Adrenal gland (tissue), 12 donors: Measurements from ENCODE around the gene ARFIP2. TPM values are rescaled to one million over a fixed set of nuclear protein-coding genes. Genes with fewer than 3 reads are reported as not detected.

ENCODE experiments used
- DNase-seq, 7 donors: peaks; one replicate each; pipeline ENCODE4 v3.0.0-alpha.2; 2019 to 2020
- H3K27ac ChIP-seq, 5 donors: fragments of 200-600 bp; sonication (generic) in 4 of 5; 1 replicate in 3 of 5; 2 replicates in 2 of 5; pipeline versions ENCODE4 v1.5.1 to v1.8.0; 2016 to 2020; ENCODE audit warnings: mild to moderate bottlenecking in 1 of 5
- H3K27me3 ChIP-seq: fragments of 200-600 bp; 2 replicates; pipeline ENCODE4 v1.8.0; 2021
- H3K36me3 ChIP-seq, 2 donors: fragments of 200-600 bp; replicated peaks in 1 of 2; 1 replicate in 1 of 2; 2 replicates in 1 of 2; pipeline versions ENCODE4 v1.5.1 to v1.8.0; 2018 to 2022
- H3K4me1 ChIP-seq, 2 donors: fragments of 200-600 bp; replicated peaks in 1 of 2; 1 replicate in 1 of 2; 2 replicates in 1 of 2; pipeline versions ENCODE4 v1.5.1 to v1.8.0; 2018 to 2021
- H3K4me3 ChIP-seq, 4 donors: fragments of 200-600 bp; sonication (generic) in 3 of 4; one replicate each; pipeline ENCODE4 v1.5.1; 2016 to 2018
- H3K9me3 ChIP-seq, 3 donors: fragments of 200-600 bp; sonication (generic) in 1 of 3; replicated peaks in 1 of 3; 1 replicate in 2 of 3; 2 replicates in 1 of 3; pipeline versions ENCODE4 v1.5.1 to v1.8.0; 2016 to 2021
- POLR2A ChIP-seq, 2 donors: fragments of 450-650 bp; IDR thresholded peaks; one replicate each; pipeline ENCODE4 v1.6.1; 2017; ENCODE audit warnings: antibody characterized with exemption in 2 of 2, mild to moderate bottlenecking in 2 of 2, moderate library complexity in 1 of 2
- WGBS, 4 donors: extraction: QIAGEN DNeasy Blood & Tissue Kit in 2 of 4; methylation state at CpG; one replicate each; pipeline versions ENCODE4 v1.1.5 to v1.1.7; 2013 to 2017; 5-methylcytosine and 5-hydroxymethylcytosine counted together
- intact Hi-C, 2 donors: fragments of 100-400 bp; cut with DNase I; formaldehyde crosslinking; loops; one replicate each; pipeline versions ENCODE4 v1.14.1 to v1.15.0; 2022 to 2023
- polyA plus RNA-seq, 3 donors: library from polyadenylated mRNA; stranded (reverse); fragments of 200-250 nt in 2 of 3; fragments of 350-450 nt in 1 of 3; fragmentation: Illumina TruSeq in 1 of 3; extraction: RNeasy Lipid Tissue Mini Kit (QIAGEN cat#74804) in 1 of 3; gene quantifications; one replicate each; pipeline ENCODE4 v1.2.3, GENCODE V29; 2013 to 2014
- total RNA-seq, 9 donors: library from RNA; depleted of rRNA in 4 of 9; stranded (reverse); fragments of >200 nt in 4 of 9; fragments of 120-200 nt in 1 of 9; fragmentation: NEBNext Ultra II Directional in 1 of 9; extraction: Animal tissue kit (Norgen Biotek cat#: 25700) in 1 of 9; gene quantifications; one replicate each; pipeline versions ENCODE4 v1.1.0 to v1.2.4, GENCODE V29; 2013 to 2023
- TF ChIP-seq, protein P1 (sequence below), 6 experiments: fragments of 450-650 bp in 4 of 6; fragments of 200-600 bp in 2 of 6; sonication (generic) in 1 of 6; IDR thresholded peaks; 1 replicate in 5 of 6; 2 replicates in 1 of 6; pipeline versions ENCODE4 v1.5.1 to v1.8.0; 2016 to 2021; ENCODE audit warnings: antibody characterized with exemption in 6 of 6, mild to moderate bottlenecking in 2 of 6, moderate library complexity in 1 of 6
- donor health status: healthy with polysubstance abuse.
- donor health status: Bipolar disorder and iron deficiency.
- donor health status: DM: yes; HTN: yes; CAD: no.
- donor health status: DM: no; HTN: no; CAD: no.
- donor health status: DM: no; HTN: no; CAD: no.
- donor health status: DM: yes; HTN: yes; CAD: no.

Gene ARFIP2
- total and polyA plus RNA-seq, 12 donors = 47.4 to 108 (median 59.2) TPM

DNA sequence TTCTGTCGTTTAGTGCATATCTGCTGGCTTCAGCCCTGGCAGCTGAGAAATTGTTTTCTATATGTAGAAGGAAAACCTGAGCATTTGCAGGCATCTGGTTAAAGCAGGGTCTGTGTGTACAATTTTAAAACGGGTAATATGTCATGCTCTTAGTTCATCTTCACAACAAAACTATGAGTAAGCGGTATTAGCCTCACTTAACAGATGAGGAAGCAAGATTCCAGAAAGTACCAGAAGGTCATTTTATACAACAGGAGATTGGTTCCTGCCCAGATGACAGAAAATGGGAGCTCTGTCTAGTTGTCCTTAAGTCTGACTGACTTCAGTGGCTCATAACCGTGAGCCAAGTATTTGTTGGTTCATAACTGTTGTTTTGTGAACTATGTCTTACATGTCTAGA, 1.3 kb upstream of the ARFIP2 start:
- H3K9me3 ChIP-seq = no peaks in the 10 kb centered on the region
- no peak for DNase-seq
- 78 to 90% (median 79%) methylated on average over 4 of the region's 4 CpGs for WGBS, 4 donors
- no peaks in the 10 kb centered on the region for H3K27me3 ChIP-seq
- H3K27ac ChIP-seq = peak overlapping the region in 2 of 5 donors; percentile 92 to 96
- intact Hi-C loops = no loop called here
- TF ChIP-seq, protein P1, sequence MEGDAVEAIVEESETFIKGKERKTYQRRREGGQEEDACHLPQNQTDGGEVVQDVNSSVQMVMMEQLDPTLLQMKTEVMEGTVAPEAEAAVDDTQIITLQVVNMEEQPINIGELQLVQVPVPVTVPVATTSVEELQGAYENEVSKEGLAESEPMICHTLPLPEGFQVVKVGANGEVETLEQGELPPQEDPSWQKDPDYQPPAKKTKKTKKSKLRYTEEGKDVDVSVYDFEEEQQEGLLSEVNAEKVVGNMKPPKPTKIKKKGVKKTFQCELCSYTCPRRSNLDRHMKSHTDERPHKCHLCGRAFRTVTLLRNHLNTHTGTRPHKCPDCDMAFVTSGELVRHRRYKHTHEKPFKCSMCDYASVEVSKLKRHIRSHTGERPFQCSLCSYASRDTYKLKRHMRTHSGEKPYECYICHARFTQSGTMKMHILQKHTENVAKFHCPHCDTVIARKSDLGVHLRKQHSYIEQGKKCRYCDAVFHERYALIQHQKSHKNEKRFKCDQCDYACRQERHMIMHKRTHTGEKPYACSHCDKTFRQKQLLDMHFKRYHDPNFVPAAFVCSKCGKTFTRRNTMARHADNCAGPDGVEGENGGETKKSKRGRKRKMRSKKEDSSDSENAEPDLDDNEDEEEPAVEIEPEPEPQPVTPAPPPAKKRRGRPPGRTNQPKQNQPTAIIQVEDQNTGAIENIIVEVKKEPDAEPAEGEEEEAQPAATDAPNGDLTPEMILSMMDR (IDR thresholded peaks at IDR 0.05) = no peak
- no peak for TF ChIP-seq POLR2A (IDR thresholded peaks at IDR 0.05)
- peaks cover 23 to 24% of the 10 kb centered on the region in 2 donors for H3K4me1 ChIP-seq
- peaks cover 0 to 58% of the 10 kb centered on the region in 2 donors for H3K36me3 ChIP-seq
- H3K4me3 ChIP-seq = peak overlapping the region in 1 of 4 donors; percentile 74

- peaks cover 0 to 61% of the 10 kb centered on the region in 2 donors for H3K36me3 ChIP-seq
- DNase-seq = peak in 1 of 7 donors; percentile 25
- intact Hi-C loops = no loop called here
- H3K4me3 ChIP-seq = peak overlapping the region; percentile 73 to 82 (median 78)
- 3 to 7% (median 5%) methylated on average over 13 of the region's 13 CpGs for WGBS, 4 donors
- H3K4me1 ChIP-seq = peaks cover 23 to 24% of the 10 kb centered on the region in 2 donors
- TF ChIP-seq, protein P1 (IDR thresholded peaks at IDR 0.05) = no peak
- TF ChIP-seq POLR2A (IDR thresholded peaks at IDR 0.05) = no peak
- no peaks in the 10 kb centered on the region for H3K9me3 ChIP-seq
- H3K27ac ChIP-seq = peak overlapping the region; percentile 88 to 96 (median 92)
- H3K27me3 ChIP-seq = no peaks in the 10 kb centered on the region
Measured at GRCh38 chr11:6481924-6482275, 769 bp upstream of the ARFIP2 start.

GRCh38 chr11:6480299-6480914, 724 bp downstream of the ARFIP2 start:
- no peak for TF ChIP-seq POLR2A (IDR thresholded peaks at IDR 0.05)
- TF ChIP-seq, protein P1 (IDR thresholded peaks at IDR 0.05) = no peak
- 54 to 63% (median 57%) methylated on average over 9 of the region's 9 CpGs for WGBS, 4 donors
- Histone ChIP-seq H3K27ac (peak overlapping the region in 4 of 5 donors; percentile 91 to 96 (median 93)), H3K4me3 (peak overlapping the region in 3 of 4 donors; percentile 73 to 82 (median 74)), H3K27me3 (no peaks in the 10 kb centered on the region), H3K4me1 (peaks cover 23 to 24% of the 10 kb centered on the region in 2 donors), H3K9me3 (no peaks in the 10 kb centered on the region), H3K36me3 (peaks cover 0 to 55% of the 10 kb centered on the region in 2 donors)
- DNase-seq = peak in 5 of 7 donors; percentile 32 to 66 (median 42)
- intact Hi-C loops = no loop called here

DNA sequence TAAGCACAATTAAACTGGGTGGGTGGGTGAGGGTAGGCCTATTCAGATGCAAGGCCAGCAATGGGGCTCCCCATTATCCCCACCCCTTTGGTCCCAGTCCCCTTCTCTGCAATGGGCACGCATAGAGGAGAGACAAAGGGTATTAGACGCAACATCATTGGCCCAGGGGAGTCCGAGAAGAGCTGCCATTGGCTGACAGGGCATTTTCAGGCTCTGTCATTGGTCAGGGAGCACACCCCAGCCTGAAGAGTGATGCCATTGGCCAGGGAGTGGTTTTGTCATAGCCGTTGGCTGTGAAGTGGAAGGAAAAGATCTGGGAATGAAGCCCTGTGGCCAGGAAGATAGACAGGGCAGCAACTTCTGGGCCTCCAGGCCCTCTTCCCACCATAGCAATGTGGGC, 4.6 kb downstream of the ARFIP2 start:
- 93 to 98% (median 96%) methylated on average over 4 of the region's 4 CpGs for WGBS, 4 donors
- peaks cover 0 to 26% of the 10 kb centered on the region in 2 donors for H3K36me3 ChIP-seq
- TF ChIP-seq, protein P1 (IDR thresholded peaks at IDR 0.05) = no peak
- no peak for TF ChIP-seq POLR2A (IDR thresholded peaks at IDR 0.05)
- H3K9me3 ChIP-seq = no peaks in the 10 kb centered on the region
- H3K4me1 ChIP-seq = peaks cover 19 to 27% of the 10 kb centered on the region in 2 donors
- intact Hi-C loops = no loop called here
- DNase-seq = no peak
- no peak overlapping the region for H3K27ac ChIP-seq
- H3K27me3 ChIP-seq = no peaks in the 10 kb centered on the region
- H3K4me3 ChIP-seq = no peak overlapping the region
